Measurements from ENCODE around the gene ACYP1.

GRCh38 chr14:75049731-75050201 is 14.1 kb downstream of the ACYP1 start:
- TF ChIP-seq POLR2A (IDR thresholded peaks at IDR 0.05; ENCODE audit: extremely low read depth, insufficient read length), result no peak
- TF ChIP-seq CTCF (IDR thresholded peaks at IDR 0.05; ENCODE audit: low read depth, low read length), result no peak
- no peak for TF ChIP-seq MAX (IDR thresholded peaks at IDR 0.05; ENCODE audit: low read depth, low read length)
